KG1 (cell line): ENCODE data around the gene LZTR1.

Experiments
- DNase-seq: peaks from one replicate; lab custom pipeline; 2025; lab: John Stamatoyannopoulos, UW

Gene LZTR1

GRCh38 chr22:21015466-21016006 is 33.4 kb downstream of the LZTR1 start:
- no peak for DNase-seq

GRCh38 chr22:21016644-21017420 is 34.7 kb downstream of the LZTR1 start:
- DNase-seq = no peak

- no peak for DNase-seq
Observed at GRCh38 chr22:21018314-21018713, 36.2 kb downstream of the LZTR1 start.

GRCh38 chr22:21020802-21021429 is 38.8 kb downstream of the LZTR1 start:
- DNase-seq = no peak

- no peak for DNase-seq
Observed at GRCh38 chr22:21022507-21022906, 40.4 kb downstream of the LZTR1 start.

- no peak for DNase-seq
Observed at GRCh38 chr22:21022955-21023614, 41.0 kb downstream of the LZTR1 start.

- DNase-seq = no peak
Observed at GRCh38 chr22:21025266-21025665, 43.2 kb downstream of the LZTR1 start.

- DNase-seq = no peak
Observed at GRCh38 chr22:21025763-21026755, 44.0 kb downstream of the LZTR1 start.

GRCh38 chr22:21026783-21027692 is 44.9 kb downstream of the LZTR1 start:
- DNase-seq = no peak

GRCh38 chr22:21028277-21029251 is 46.5 kb downstream of the LZTR1 start:
- no peak for DNase-seq

GRCh38 chr22:21029486-21030025 is 47.5 kb downstream of the LZTR1 start:
- no peak for DNase-seq

- no peak for DNase-seq
Observed at GRCh38 chr22:21030032-21030431, 47.9 kb downstream of the LZTR1 start.

- DNase-seq = no peak
Observed at GRCh38 chr22:21030621-21031544, 48.8 kb downstream of the LZTR1 start.

GRCh38 chr22:21031545-21032036 is 49.5 kb downstream of the LZTR1 start:
- no peak for DNase-seq

- DNase-seq = no peak
Observed at GRCh38 chr22:21032037-21032867, 50.2 kb downstream of the LZTR1 start, which contains the start of gene SLC7A4. Gene SLC7A4, minus strand, starts transcription at chr22:21032561. Its CDS starts 749 bp downstream, at chr22:21031812.

- no peak for DNase-seq
Observed at GRCh38 chr22:21032868-21033688, 51.0 kb downstream of the LZTR1 start.
